DMS114 treated with DMSO at 0.1 percent for 48 hours (cell line): ENCODE results near the gene KCNJ5.

ENCODE experiments used
- DNase-seq: peaks from one replicate; lab custom pipeline; 2025; ENCODE audit not compliant: unreplicated experiment; lab: John Stamatoyannopoulos, UW

Gene KCNJ5

DNA sequence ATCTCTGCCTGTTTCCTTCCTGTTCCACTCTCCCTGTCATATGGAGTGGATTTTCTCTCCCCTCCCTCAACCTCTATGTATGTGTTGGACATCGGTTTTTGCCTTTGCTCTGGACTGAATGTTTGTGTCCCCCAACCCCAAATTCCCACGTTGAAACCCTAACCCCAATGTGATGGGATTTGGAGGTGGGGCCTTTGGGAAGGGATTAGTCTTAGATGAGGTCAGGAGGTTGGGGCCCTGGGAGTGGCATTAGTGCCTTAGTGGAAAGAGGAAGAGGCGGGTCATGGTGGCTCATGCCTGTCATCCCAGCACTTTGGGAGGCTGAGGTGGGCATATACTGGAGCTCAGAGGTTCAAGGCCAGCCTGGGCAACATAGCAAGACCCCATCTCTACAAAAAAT is 39.9 kb downstream of the KCNJ5 start:
- DNase-seq, result no peak

- no peak for DNase-seq
Measured at GRCh38 chr11:128931668-128932067, 40.5 kb downstream of the KCNJ5 start.

DNA sequence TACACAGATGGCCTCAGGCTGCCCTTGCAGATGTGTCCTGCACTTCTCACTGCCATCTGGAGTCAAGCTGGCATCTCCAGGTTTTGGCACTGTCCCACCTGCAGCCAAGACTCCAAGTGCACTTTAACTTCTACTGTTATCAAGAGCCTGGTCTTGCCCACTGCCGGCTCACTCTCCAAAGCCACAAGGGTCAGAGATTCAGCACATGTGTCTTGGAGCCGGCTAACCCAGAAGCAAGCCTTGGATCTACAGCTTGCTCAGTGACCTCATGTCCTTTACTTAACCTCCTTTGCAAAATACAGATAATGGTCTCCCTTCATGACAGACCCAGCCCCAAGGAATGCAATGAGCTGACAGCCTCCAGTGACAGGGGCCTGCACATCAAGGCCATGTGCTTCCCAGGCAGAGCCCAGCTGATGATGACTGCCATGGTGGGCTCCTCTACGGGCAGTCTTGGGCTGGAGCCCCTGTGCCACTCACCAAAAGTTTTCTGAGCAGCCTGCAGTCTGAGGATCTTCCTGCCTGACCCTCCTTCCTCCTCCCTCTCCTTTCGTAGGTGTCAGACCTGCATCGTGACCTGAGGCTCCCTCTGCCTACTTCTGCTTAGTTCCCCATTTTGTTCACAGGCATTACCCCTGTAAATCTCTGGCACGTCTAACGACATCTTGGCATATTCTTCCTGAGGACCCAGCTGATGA is 42.5 kb downstream of the KCNJ5 start:
- DNase-seq, result no peak

- no peak for DNase-seq
Measured at GRCh38 chr11:128934351-128934750, 43.2 kb downstream of the KCNJ5 start.

DNA sequence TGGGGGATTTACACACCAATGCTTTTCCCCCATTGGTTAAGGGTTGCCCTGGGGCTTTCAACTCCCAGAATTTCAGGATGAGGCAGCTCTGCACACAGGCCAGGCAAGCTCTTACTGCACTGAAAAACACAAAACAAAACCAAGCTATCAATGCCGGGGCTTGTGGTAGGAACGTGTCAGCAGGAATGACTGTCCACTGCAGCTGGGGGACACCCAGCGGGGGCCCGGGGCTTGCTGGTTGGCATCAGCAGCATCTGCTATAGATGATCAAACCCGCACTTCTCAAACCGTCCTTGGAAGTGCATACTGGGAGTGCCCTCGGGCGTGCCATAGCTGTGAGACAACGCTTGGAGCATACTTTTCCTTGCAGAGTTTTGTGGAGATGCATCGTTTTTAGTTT is 43.8 kb downstream of the KCNJ5 start:
- no peak for DNase-seq

GRCh38 chr11:128936606-128937251 is 45.6 kb downstream of the KCNJ5 start:
- no peak for DNase-seq

DNA sequence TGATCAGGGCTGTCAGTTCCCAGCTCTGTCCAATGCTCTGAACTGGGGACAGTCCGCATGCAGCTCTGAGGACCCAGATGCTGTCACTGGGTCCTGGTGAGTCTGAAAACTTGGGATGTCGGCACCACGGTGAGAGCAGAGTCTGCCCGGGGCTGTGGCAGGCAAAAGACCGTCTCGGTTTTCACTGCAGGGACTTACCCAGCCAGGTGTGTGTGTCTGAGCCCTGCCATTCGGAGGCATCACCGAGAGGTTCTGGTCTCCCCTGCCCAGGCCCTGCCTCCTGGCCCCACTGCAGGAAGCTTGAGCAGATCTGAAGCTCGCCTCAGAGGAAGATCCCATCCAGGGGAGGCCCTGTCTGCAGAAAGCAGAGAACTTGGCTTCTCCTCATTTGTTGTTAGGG is 46.3 kb downstream of the KCNJ5 start:
- no peak for DNase-seq

- no peak for DNase-seq
Measured at GRCh38 chr11:128938156-128938885, 47.2 kb downstream of the KCNJ5 start.

GRCh38 chr11:128939591-128939990 is 48.4 kb downstream of the KCNJ5 start:
- DNase-seq, result no peak

- DNase-seq, result no peak
Measured at GRCh38 chr11:128940156-128940555, 49.0 kb downstream of the KCNJ5 start.

DNA sequence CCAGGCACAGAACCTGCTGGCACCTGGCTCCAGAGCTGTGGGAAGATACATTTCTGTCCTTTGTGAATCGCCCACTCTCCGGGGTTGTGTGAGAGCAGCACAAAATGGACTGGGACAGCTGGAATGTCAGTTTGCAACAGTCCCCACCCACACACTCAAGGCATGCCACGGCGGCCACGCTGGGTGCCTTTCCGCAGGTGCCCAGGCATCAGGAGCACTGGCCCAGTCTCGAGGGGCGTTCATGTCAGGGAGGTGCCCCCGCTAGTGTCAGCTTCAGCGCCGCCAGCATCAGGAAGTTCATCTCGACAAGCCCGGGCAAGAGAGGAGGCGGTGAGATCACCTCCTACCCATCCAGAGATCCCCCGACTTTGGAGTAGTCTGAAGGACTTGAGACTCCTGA is 49.4 kb downstream of the KCNJ5 start:
- no peak for DNase-seq

DNA sequence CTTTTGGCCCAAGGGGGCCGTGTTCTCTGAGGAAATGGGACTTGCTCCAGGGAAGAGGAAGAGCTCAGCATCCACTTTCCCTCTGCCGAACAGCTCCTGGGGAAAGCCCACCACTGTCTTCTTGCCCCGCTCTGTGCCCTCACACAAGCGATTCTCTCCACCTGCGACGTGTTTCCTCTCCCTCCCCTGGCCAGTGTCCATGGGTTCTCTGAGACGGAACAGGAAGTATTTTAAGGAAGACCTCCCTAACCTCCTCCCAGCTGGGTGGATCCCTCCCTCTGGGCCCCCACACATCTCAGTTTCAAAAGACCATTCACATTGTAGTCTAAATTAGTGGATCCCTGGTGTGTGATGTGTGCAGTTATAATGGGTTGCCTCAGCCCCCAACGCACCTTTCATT is 50.0 kb downstream of the KCNJ5 start:
- no peak for DNase-seq

DNA sequence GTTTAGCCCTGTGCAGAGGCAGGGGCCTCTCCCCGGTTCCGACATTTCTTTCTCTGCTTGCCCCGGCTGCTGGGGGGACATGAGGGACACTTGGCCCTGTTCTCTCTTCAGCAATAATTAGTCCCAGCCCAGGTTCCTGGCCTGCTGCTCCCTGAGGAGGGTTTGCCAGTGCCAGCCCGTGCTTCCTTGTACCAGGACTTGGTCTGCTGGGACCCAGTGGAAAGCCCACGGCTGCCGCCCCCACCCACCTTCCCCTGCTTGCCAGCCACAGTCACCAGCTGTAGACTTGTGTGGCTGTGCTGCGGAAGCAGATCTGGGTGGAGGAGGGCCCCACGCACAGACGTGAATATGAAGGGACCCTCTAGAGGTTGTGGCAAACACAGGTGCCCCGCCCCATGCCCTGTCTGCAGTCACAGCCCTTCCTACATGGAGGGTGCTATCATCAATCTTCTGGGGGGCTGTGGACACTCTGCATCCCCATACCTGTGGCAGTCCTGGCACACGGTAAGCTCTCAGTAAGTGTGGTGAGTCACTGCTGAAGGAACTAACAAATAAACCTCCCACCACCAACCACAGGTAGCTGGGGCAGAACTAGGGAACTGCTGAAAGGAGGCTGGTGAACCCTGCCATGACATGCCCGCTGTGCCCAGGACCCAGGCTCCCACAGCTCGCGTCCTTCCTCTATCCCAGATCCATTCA is 50.6 kb downstream of the KCNJ5 start:
- no peak for DNase-seq

DNA sequence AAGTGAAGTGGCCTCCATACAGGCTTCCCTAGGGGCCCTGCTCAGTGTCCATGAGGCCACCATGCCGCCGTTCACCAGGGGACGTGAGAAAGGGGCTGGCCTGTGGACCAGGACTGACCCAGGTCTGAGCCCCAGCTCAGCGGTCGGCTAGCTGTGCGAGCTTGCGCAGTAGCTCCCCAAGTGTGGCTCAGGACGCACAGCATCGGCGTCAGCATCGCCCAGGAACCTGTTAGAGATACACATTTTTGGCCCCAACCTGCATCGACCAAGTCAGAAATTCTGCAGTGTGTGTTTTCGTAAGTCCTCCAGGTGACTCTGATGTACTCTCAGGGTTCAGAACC is 51.1 kb downstream of the KCNJ5 start:
- no peak for DNase-seq

- no peak for DNase-seq
Measured at GRCh38 chr11:128942817-128943427, 51.8 kb downstream of the KCNJ5 start, which contains the start of gene TP53AIP1. Gene TP53AIP1 (minus strand): TSS chr11:128942871. CDS start chr11:128937818, 5,053 bp downstream.

DNA sequence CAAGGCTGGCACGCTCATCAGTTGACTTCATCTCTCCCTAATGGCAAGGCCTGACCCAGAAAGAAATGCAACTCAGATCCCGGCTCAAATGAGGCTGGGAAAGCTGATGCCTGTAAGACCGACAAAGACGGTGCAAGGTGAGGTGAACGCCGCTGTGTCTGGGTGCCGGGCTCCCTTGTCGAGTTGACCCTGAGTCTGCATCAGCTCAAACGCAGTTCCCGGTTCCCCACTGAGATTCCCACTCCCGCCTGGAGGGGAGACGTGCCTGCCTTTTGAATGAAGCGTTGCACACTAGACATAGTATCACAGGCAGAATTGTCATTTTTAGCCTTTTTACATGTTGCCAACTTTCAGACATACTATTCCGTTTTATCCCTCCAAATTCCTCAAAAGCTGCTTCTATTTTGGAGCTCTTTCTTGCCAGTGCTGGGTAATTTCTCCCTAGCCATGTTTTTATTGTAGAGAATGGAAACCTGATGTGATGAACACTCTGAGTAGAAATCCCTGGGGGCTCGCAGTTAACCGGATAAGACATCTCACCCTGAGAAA is 52.3 kb downstream of the KCNJ5 start:
- no peak for DNase-seq

GRCh38 chr11:128946648-128947047 is 55.5 kb downstream of the KCNJ5 start:
- no peak for DNase-seq

GRCh38 chr11:128947773-128948172 is 56.6 kb downstream of the KCNJ5 start:
- DNase-seq, result no peak

DNA sequence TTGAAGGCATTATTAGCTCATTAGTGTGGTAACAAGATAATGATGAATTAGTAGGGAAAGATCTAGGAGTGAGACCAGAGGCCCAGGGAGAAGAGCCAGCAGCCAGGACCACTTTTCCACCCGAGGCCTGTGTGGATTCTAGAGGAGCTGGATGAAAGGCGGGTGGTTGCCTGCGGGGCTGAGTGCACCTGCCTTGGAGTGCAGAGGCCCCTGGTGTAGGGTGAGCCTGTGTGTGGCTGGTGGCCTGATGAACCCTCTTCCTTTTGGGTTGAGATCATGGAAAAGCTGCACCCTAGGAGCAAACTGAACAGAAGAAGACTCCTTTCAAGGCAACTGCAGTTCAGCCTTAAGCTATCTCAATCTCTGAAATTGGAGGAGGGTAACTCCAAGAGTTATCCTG is 57.4 kb downstream of the KCNJ5 start:
- DNase-seq, result no peak

- no peak for DNase-seq
Measured at GRCh38 chr11:128949791-128950454, 58.8 kb downstream of the KCNJ5 start.
